HCT116 (cell line): ENCODE results near the gene L3HYPDH. TPM values are rescaled to one million over a fixed set of nuclear protein-coding genes. Genes with fewer than 3 reads are reported as not detected.

ENCODE experiments used
- ATAC-seq: fragments of 200-7000 bp; cut with Tn5 transposase; 2 replicates; pipeline ENCODE4 v1.9.1; 2020; ENCODE audit warnings: mild to moderate bottlenecking, moderate library complexity
- BruUV-seq: library from RNA; stranded (reverse); fragments of 400-500 nt; replicated peaks from 2 replicates; lab custom pipeline; 2021; lab: Mats Ljungman, UMichigan
- CTCF ChIA-PET: fragments of 300-600 bp; sonication (Branson Sonifier 250); formaldehyde crosslinking; loops from one replicate; lab custom pipeline; 2021; ENCODE audit warnings: antibody characterized with exemption; lab: Charles Lee
- POLR2A ChIA-PET: fragments of 300-600, 350-600 bp; sonication (Branson Sonifier 250); formaldehyde crosslinking; loops from one replicate; lab custom pipeline; 2021; ENCODE audit warnings: antibody characterized with exemption; lab: Charles Lee
- RAD21 ChIA-PET, 2 experiments: fragments of 300-600 bp; sonication (Branson Sonifier 250); formaldehyde crosslinking; loops; one replicate each; lab custom pipeline; 2023; ENCODE audit warnings: low total read pairs in 2 of 2; ENCODE audit not compliant: uncharacterized antibody in 2 of 2, unreplicated experiment in 2 of 2, low non-redundant PET in 1 of 2; lab: Charles Lee
- DNase-seq: peaks from one replicate; pipeline ENCODE4 v3.0.0-alpha.2; 2010; ENCODE audit warnings: low read depth, low spot score
- H2AFZ ChIP-seq: fragments of 200-600 bp; shearing (Covaris generic), sonication (generic); 2 replicates; pipeline ENCODE4 v1.6.1; 2017; ENCODE audit warnings: low read depth, mixed run types, mixed read lengths, antibody characterized with exemption, low read length; ENCODE audit not compliant: poor library complexity, severe bottlenecking
- H3K27ac ChIP-seq: 2 replicates; pipeline ENCODE4 v1.5.1; 2012; ENCODE audit warnings: low read depth, low read length
- H3K27me3 ChIP-seq: fragments of 200-600 bp; sonication (generic); 2 replicates; pipeline ENCODE4 v1.6.1; 2016; ENCODE audit warnings: mixed run types, low read length, mixed read lengths; ENCODE audit not compliant: insufficient read depth
- H3K36me3 ChIP-seq, 2 experiments: fragments of 200-500 bp in 1 of 2; fragments of 200-600 bp in 1 of 2; sonication (Bioruptor generic) in 1 of 2; sonication (generic) in 1 of 2; 2 replicates each; pipeline versions ENCODE4 v1.5.1 to v1.6.1; 2014 to 2016; ENCODE audit warnings: low read length in 2 of 2, inconsistent platforms in 1 of 2, mixed read lengths in 1 of 2, mixed run types in 1 of 2; ENCODE audit not compliant: insufficient read depth in 2 of 2, control insufficient read depth in 1 of 2
- H3K4me1 ChIP-seq, 2 experiments: fragments of 200-600 bp in 1 of 2; sonication (generic) in 1 of 2; 2 replicates each; pipeline versions ENCODE4 v1.5.1 to v1.6.1; 2012 to 2017; ENCODE audit warnings: low read length in 2 of 2, inconsistent platforms in 1 of 2, mild to moderate bottlenecking in 1 of 2, mixed read lengths in 1 of 2, mixed run types in 1 of 2, moderate library complexity in 1 of 2; ENCODE audit not compliant: insufficient read depth in 2 of 2, control insufficient read depth in 1 of 2
- H3K4me2 ChIP-seq: fragments of 200-600 bp; sonication (generic); 2 replicates; pipeline ENCODE4 v1.6.1; 2017; ENCODE audit warnings: mixed run types, low read length, mixed read lengths
- H3K4me3 ChIP-seq, 2 experiments: fragments of 200-600 bp in 1 of 2; sonication (generic) in 1 of 2; replicated peaks in 1 of 2; 2 replicates each; pipeline ENCODE4 v1.5.1; 2011 to 2016; ENCODE audit warnings: low read length in 2 of 2, control low read depth in 1 of 2, low read depth in 1 of 2, mild to moderate bottlenecking in 1 of 2, mixed read lengths in 1 of 2, mixed run types in 1 of 2
- H3K79me2 ChIP-seq: fragments of 200-600 bp; sonication (generic); 2 replicates; pipeline ENCODE4 v1.6.1; 2017; ENCODE audit warnings: mild to moderate bottlenecking, mixed run types, low read length, moderate library complexity, mixed read lengths; ENCODE audit not compliant: insufficient read depth
- H3K9ac ChIP-seq: fragments of 200-600 bp; sonication (generic); 2 replicates; pipeline ENCODE4 v1.6.1; 2016; ENCODE audit warnings: low read length, mixed read lengths
- H3K9me2 ChIP-seq: fragments of 200-600 bp; sonication (generic), shearing (Covaris generic); 2 replicates; pipeline ENCODE4 v1.6.1; 2017; ENCODE audit warnings: mixed run types, mild to moderate bottlenecking, moderate library complexity; ENCODE audit not compliant: insufficient read depth
- H3K9me3 ChIP-seq, 2 experiments: fragments of 200-500 bp in 1 of 2; fragments of 200-600 bp in 1 of 2; sonication (Bioruptor generic) in 1 of 2; sonication (generic) in 1 of 2; 2 replicates each; pipeline ENCODE4 v1.6.1; 2014 to 2017; ENCODE audit warnings: low read length in 2 of 2, mixed read lengths in 2 of 2, inconsistent platforms in 1 of 2, low read depth in 1 of 2, mild to moderate bottlenecking in 1 of 2, mixed run types in 1 of 2, moderate library complexity in 1 of 2; ENCODE audit not compliant: control insufficient read depth in 1 of 2, insufficient read depth in 1 of 2
- H4K20me1 ChIP-seq: fragments of 200-600 bp; sonication (generic), shearing (Covaris generic); 2 replicates; pipeline ENCODE4 v1.6.1; 2017; ENCODE audit warnings: mixed run types, mild to moderate bottlenecking, moderate library complexity; ENCODE audit not compliant: insufficient read depth
- CBX3 ChIP-seq: IDR thresholded peaks from 2 replicates; pipeline ENCODE4 v1.6.1; 2012; ENCODE audit warnings: low read depth
- ELF1 ChIP-seq: IDR thresholded peaks from 2 replicates; pipeline ENCODE4 v1.6.1; 2012; ENCODE audit warnings: low read depth, borderline replicate concordance
- EZH2 ChIP-seq: fragments of 200-600 bp; sonication (generic); IDR thresholded peaks from 2 replicates; pipeline ENCODE4 v1.6.1; 2017; ENCODE audit warnings: antibody characterized with exemption, mixed run types
- EZH2phosphoT487 ChIP-seq: fragments of 200-600 bp; IDR thresholded peaks from 2 replicates; pipeline ENCODE4 v1.6.1; 2018; ENCODE audit warnings: antibody characterized with exemption, borderline replicate concordance
- FOSL1 ChIP-seq: IDR thresholded peaks from 2 replicates; pipeline ENCODE4 v1.6.1; 2012; ENCODE audit warnings: low read depth
- JUND ChIP-seq: IDR thresholded peaks from 2 replicates; pipeline ENCODE4 v1.6.1; 2012
- POLR2A ChIP-seq: IDR thresholded peaks from 2 replicates; pipeline ENCODE4 v1.7.0; 2011; ENCODE audit warnings: borderline replicate concordance; ENCODE audit not compliant: insufficient read depth, insufficient read length; ENCODE audit errors: extremely low read depth
- RAD21 ChIP-seq: IDR thresholded peaks from 2 replicates; pipeline ENCODE4 v1.6.1; 2012; ENCODE audit warnings: low read depth, mild to moderate bottlenecking
- SIN3A ChIP-seq: IDR thresholded peaks from 2 replicates; pipeline ENCODE4 v1.6.1; 2012; ENCODE audit warnings: low read depth
- SP1 ChIP-seq: IDR thresholded peaks from 2 replicates; pipeline ENCODE4 v1.6.1; 2012; ENCODE audit warnings: low read depth
- SRF ChIP-seq: IDR thresholded peaks from 2 replicates; pipeline ENCODE4 v1.6.1; 2012; ENCODE audit warnings: low read depth
- YY1 ChIP-seq: IDR thresholded peaks from 2 replicates; pipeline ENCODE4 v1.6.1; 2011; ENCODE audit warnings: low read length, low read depth, moderate library complexity, mild to moderate bottlenecking; ENCODE audit not compliant: insufficient replicate concordance; ENCODE audit errors: extremely low read depth
- ZNF274 ChIP-seq: fragments of 200-500 bp; sonication (Bioruptor generic); IDR thresholded peaks from 2 replicates; pipeline ENCODE4 v1.6.1; 2014; ENCODE audit warnings: mild to moderate bottlenecking, low read depth, low read length, inconsistent platforms
- intact Hi-C: fragments of 100-400 bp; cut with micrococcal nuclease; formaldehyde crosslinking; loops from 2 replicates; pipeline ENCODE4 v1.10.0; 2022
- total RNA-seq: library from RNA; stranded (reverse); gene quantifications from one replicate; pipeline ENCODE4 v1.2.1, GENCODE V29; 2021; ENCODE audit not compliant: unreplicated experiment
- TF ChIP-seq, protein P1 (sequence below): IDR thresholded peaks from 2 replicates; pipeline ENCODE4 v1.6.1; 2012
- TF ChIP-seq, protein P2 (sequence below): IDR thresholded peaks from 2 replicates; pipeline ENCODE4 v1.6.1; 2012
- TF ChIP-seq, protein P3 (sequence below), 3 experiments: fragments of 200-600 bp in 1 of 3; sonication (generic) in 1 of 3; IDR thresholded peaks in 2 of 3; conservative IDR thresholded peaks in 1 of 3; 2 replicates each; pipeline ENCODE4 v1.5.1; 2012 to 2017; ENCODE audit warnings: low read depth in 2 of 3, low read length in 2 of 3, antibody characterized with exemption in 1 of 3, borderline replicate concordance in 1 of 3, control low read depth in 1 of 3, mild to moderate bottlenecking in 1 of 3, mixed read lengths in 1 of 3, mixed run types in 1 of 3, moderate library complexity in 1 of 3; ENCODE audit not compliant: insufficient read depth in 1 of 3
- TF ChIP-seq, protein P4 (sequence below): IDR thresholded peaks from 2 replicates; pipeline ENCODE4 v1.6.1; 2012; ENCODE audit warnings: low read depth

Gene L3HYPDH
- total RNA-seq, 1 experiment from 2014 or later = 19.5 TPM

DNA sequence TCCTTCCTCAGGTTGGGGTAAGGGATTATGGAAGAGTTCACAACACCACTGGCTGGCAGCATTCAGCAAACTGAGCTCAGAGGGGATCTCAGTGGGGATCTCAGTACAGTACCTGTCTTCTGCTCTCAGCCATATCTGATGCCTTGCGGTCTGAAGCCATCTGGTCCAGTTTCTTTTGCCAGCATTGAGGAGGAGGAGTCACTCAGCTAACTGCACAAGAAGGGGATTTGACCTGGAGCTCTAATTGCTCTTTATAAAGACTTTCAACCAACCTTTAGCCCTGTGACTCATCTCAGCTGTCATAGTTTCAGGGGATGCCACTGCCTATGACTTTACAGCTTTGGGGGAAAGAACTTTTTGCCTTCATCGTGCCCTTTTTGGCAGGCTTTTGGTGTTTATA is 45.0 kb upstream of the L3HYPDH start:
- Histone ChIP-seq H2AFZ (no peak overlapping the region), H3K9me3 (0 out of 4 replicates have a peak, but pooled peaks cover 0 to 4% of the 10 kb centered on the region in 2 experiments), H3K4me1 (no peaks in the 10 kb centered on the region), H3K27me3 (no peaks in the 10 kb centered on the region), H3K9ac (no peak overlapping the region), H3K4me2 (no peak overlapping the region), H3K36me3 (no peaks in the 10 kb centered on the region), H3K79me2 (no peaks in the 10 kb centered on the region), H3K9me2 (no peaks in the 10 kb centered on the region), H4K20me1 (no peaks in the 10 kb centered on the region), H3K4me3 (no peak overlapping the region), H3K27ac (no peak overlapping the region)
- CTCF ChIA-PET = no interaction called here
- no TSS peak for BruUV-seq
- TF ChIP-seq POLR2A (no peak), RAD21 (no peak), ELF1 (no peak), ZNF274 (no peak), SP1 (no peak), CBX3 (no peak), FOSL1 (no peak), EZH2phosphoT487 (no peak), EZH2 (no peak), YY1 (no peak), SIN3A (no peak), SRF (no peak), JUND (no peak)
- TF ChIP-seq, protein P1, sequence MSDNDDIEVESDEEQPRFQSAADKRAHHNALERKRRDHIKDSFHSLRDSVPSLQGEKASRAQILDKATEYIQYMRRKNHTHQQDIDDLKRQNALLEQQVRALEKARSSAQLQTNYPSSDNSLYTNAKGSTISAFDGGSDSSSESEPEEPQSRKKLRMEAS = no peak
- TF ChIP-seq, protein P2, sequence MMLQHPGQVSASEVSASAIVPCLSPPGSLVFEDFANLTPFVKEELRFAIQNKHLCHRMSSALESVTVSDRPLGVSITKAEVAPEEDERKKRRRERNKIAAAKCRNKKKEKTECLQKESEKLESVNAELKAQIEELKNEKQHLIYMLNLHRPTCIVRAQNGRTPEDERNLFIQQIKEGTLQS = no peak
- TF ChIP-seq, protein P3, sequence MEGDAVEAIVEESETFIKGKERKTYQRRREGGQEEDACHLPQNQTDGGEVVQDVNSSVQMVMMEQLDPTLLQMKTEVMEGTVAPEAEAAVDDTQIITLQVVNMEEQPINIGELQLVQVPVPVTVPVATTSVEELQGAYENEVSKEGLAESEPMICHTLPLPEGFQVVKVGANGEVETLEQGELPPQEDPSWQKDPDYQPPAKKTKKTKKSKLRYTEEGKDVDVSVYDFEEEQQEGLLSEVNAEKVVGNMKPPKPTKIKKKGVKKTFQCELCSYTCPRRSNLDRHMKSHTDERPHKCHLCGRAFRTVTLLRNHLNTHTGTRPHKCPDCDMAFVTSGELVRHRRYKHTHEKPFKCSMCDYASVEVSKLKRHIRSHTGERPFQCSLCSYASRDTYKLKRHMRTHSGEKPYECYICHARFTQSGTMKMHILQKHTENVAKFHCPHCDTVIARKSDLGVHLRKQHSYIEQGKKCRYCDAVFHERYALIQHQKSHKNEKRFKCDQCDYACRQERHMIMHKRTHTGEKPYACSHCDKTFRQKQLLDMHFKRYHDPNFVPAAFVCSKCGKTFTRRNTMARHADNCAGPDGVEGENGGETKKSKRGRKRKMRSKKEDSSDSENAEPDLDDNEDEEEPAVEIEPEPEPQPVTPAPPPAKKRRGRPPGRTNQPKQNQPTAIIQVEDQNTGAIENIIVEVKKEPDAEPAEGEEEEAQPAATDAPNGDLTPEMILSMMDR (IDR thresholded peaks at IDR 0.05 in 2 of 3, conservative IDR thresholded peaks at IDR 0.05 in 1 of 3; ENCODE audit: borderline replicate concordance in 1 of 3, insufficient read depth in 1 of 3, low read depth in 2 of 3, low read length in 2 of 3) = no peak
- TF ChIP-seq, protein P4, sequence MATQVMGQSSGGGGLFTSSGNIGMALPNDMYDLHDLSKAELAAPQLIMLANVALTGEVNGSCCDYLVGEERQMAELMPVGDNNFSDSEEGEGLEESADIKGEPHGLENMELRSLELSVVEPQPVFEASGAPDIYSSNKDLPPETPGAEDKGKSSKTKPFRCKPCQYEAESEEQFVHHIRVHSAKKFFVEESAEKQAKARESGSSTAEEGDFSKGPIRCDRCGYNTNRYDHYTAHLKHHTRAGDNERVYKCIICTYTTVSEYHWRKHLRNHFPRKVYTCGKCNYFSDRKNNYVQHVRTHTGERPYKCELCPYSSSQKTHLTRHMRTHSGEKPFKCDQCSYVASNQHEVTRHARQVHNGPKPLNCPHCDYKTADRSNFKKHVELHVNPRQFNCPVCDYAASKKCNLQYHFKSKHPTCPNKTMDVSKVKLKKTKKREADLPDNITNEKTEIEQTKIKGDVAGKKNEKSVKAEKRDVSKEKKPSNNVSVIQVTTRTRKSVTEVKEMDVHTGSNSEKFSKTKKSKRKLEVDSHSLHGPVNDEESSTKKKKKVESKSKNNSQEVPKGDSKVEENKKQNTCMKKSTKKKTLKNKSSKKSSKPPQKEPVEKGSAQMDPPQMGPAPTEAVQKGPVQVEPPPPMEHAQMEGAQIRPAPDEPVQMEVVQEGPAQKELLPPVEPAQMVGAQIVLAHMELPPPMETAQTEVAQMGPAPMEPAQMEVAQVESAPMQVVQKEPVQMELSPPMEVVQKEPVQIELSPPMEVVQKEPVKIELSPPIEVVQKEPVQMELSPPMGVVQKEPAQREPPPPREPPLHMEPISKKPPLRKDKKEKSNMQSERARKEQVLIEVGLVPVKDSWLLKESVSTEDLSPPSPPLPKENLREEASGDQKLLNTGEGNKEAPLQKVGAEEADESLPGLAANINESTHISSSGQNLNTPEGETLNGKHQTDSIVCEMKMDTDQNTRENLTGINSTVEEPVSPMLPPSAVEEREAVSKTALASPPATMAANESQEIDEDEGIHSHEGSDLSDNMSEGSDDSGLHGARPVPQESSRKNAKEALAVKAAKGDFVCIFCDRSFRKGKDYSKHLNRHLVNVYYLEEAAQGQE = no peak
- DNase-seq (no peak), ATAC-seq (no peak)
- intact Hi-C loops = no loop called here
- RAD21 ChIA-PET = no interaction called here
- POLR2A ChIA-PET = no interaction called here
